Measurements from ENCODE around the gene MEIOSIN. TPM values are rescaled to one million over a fixed set of nuclear protein-coding genes. Genes with fewer than 3 reads are reported as not detected.
A peak's percentile ranks its signal among the peaks of the same experiment; 100 is the strongest.

Gene MEIOSIN
- total and polyA plus RNA-seq, 9 of the 15 experiments (the other 6 are each of a cell fraction or from before 2014, with no cell fraction given): 0.06 to 2.0 (median 0.76) TPM

DNA sequence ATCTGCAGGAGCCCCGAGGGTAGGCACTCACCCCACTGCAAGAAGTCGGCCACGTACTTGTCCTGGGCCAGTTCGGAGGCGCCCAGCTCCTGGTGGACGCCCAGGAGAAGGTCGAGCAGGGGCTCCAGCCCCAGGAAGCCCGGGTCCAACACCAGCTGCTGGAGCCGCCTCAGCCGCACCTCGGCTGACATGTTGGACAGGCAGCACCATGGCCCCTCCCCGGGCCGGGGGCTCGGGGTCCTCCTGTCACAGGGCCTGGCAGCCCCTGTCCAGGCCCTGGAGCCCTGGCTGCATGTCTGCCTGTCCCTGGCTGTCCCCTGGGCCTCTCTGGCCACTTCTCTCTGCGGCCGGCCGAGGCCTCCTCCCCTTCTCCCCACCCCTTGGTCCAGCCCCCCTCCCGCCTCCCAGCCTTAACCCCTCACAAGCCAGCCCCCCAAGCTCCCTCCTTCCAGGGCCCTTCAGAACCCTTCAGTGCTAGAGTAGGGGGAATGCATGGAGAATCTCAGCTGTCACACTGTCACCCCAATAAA is 49.0 kb downstream of the MEIOSIN start, which contains the start of gene DMPK:
DMPK (minus strand) TSS at position 329 of the 530 bp plus-strand sequence; CDS start at position 191, 138 bp downstream.
- peaks cover 34% of the 10 kb centered on the region; the same call in 2 of the 3 replicates for H3K36me3 ChIP-seq (ENCODE audit: control insufficient read depth, insufficient read depth, low read length)
- CTCF ChIA-PET (ENCODE audit: low intra/inter-chr PET ratio): no interaction called here
- intact Hi-C loops (cut with micrococcal nuclease) (no loop called here), in situ Hi-C loops (cut with MboI) (no loop called here)
- H3K4me3 ChIP-seq: no peak within 1 kb of the TSS
- H3K4me1 ChIP-seq (replicated peaks in 1 of 2; ENCODE audit: control insufficient read depth in 2 of 2, insufficient read depth in 2 of 2, low read length in 2 of 2): peaks cover 16 to 75% of the 10 kb centered on the region in 2 experiments
- no peak within 1 kb of the TSS for H3K27ac ChIP-seq (ENCODE audit: extremely low read depth, low read depth, low read length)
- H3K4me2 ChIP-seq (ENCODE audit: insufficient read depth, low read length): no peak within 1 kb of the TSS
- peak within 1 kb of the TSS in 1 of 2 experiments; percentile 78; a peak in 2 of 4 replicates for H3K9ac ChIP-seq (ENCODE audit: insufficient read depth in 1 of 2, low read depth in 2 of 2, low read length in 2 of 2)
- no peaks in the 10 kb centered on the region for H3K79me2 ChIP-seq (ENCODE audit: control insufficient read depth, insufficient read depth, low read length)
- H3K27me3 ChIP-seq (ENCODE audit: control insufficient read depth in 2 of 2, insufficient read depth in 2 of 2, low read length in 2 of 2): no peaks in the 10 kb centered on the region
- TF ChIP-seq ZBTB5 (IDR thresholded peaks at IDR 0.05) (no peak), POLR2G (IDR thresholded peaks at IDR 0.05; ENCODE audit: low read depth, low read length) (peak; percentile 56), CEBPG (CRISPR knock-in tag; IDR thresholded peaks at IDR 0.05) (no peak), CEBPG (tag; conservative IDR thresholded peaks at IDR 0.05 in 1 of 2, IDR thresholded peaks at IDR 0.05 in 1 of 2) (no peak)
- TF ChIP-seq, protein P1, sequence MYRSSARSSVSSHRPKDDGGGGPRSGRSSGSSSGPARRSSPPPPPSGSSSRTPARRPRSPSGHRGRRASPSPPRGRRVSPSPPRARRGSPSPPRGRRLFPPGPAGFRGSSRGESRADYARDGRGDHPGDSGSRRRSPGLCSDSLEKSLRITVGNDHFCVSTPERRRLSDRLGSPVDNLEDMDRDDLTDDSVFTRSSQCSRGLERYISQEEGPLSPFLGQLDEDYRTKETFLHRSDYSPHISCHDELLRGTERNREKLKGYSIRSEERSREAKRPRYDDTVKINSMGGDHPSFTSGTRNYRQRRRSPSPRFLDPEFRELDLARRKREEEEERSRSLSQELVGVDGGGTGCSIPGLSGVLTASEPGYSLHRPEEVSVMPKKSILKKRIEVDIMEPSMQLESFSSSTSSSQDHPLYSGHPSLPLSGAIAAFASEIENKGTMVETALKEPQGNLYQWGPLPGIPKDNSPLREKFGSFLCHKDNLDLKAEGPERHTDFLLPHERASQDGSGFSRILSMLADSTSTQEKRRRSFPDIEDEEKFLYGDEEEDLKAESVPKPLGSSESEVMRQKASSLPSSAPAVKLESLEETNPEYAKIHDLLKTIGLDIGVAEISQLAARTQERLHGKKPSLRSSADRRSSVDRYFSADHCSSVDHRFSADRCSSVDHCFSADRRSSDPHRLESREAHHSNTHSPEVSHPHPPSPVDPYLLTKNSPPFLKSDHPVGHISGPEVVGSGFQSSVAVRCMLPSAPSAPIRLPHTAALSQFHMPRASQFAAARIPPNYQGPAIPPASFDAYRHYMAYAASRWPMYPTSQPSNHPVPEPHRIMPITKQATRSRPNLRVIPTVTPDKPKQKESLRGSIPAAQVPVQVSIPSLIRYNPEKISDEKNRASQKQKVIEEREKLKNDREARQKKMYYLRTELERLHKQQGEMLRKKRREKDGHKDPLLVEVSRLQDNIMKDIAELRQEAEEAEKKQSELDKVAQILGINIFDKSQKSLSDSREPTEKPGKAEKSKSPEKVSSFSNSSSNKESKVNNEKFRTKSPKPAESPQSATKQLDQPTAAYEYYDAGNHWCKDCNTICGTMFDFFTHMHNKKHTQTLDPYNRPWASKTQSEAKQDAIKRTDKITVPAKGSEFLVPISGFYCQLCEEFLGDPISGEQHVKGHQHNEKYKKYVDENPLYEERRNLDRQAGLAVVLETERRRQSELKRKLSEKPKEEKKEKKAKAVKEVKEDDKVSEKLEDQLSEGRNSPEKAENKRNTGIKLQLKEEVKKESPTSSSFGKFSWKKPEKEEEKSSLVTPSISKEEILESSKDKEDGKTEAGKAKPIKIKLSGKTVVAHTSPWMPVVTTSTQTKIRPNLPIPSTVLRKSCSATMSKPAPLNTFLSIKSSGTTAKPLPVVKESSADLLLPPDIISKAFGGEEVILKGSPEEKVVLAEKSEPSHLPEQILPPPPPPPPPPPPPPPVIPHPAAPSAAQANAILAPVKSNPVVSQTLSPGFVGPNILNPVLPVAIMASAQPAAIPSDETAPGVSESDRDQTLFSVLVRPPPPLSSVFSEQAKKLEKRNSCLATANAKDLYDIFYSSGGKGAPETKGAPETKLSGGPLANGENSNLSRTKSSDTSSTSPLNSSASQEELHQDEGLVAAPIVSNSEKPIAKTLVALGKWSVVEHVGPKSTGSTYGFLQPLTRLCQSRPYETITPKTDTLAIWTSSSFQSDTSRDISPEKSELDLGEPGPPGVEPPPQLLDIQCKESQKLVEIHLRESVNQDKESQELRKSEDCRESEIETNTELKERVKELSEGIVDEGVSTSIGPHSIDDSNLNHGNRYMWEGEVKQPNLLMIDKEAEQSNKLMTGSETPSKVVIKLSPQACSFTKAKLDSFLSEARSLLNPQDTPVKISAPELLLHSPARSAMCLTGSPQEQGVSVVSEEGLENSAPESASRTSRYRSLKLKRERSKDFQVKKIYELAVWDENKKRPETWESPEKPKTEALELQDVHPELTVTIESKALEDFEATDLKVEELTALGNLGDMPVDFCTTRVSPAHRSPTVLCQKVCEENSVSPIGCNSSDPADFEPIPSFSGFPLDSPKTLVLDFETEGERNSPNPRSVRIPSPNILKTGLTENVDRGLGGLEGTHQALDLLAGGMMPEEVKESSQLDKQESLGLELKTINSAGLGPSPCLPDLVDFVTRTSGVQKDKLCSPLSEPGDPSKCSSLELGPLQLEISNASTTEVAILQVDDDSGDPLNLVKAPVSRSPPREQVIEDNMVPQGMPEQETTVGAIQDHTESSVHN (IDR thresholded peaks at IDR 0.05; ENCODE audit: borderline replicate concordance in 1 of 2, low read depth in 1 of 2): no peak
- peak in 1 of 4 experiments; percentile 38 for DNase-seq (ENCODE audit: extremely low read depth in 1 of 4, low spot score in 3 of 4)
- H3K9me1 ChIP-seq (ENCODE audit: control insufficient read depth, insufficient read depth, low read length): peaks cover 9% of the 10 kb centered on the region
- POLR2A ChIA-PET: interaction anchor here (0.6 to 7.7 kb wide), 4 partner anchors 10 to 738 kb away, joined by 3 to 70 read pairs (median 6); partner anchors contain the start of genes DMWD and SIX5
- ATAC-seq: no peak
- H3K9me3 ChIP-seq (replicated peaks; ENCODE audit: control insufficient read depth, insufficient read depth, low read depth, low read length): no peaks in the 10 kb centered on the region
- no peak for FAIRE-seq
- peaks cover 10% of the 10 kb centered on the region; the same call in 1 of the 2 replicates for H4K20me1 ChIP-seq (replicated peaks; ENCODE audit: control insufficient read depth, insufficient read depth, low read length)
- no peak within 1 kb of the TSS for H2AFZ ChIP-seq (ENCODE audit: low read depth, low read length)
- 59% methylated on average over 8 of the region's 18 CpGs for WGBS (ENCODE audit: insufficient coverage, low coverage, missing lambda C conversion rate)
- no TSS peak for BruUV-seq (replicated peaks)
